GM21390 (cell line): ENCODE measurements around the gene CDK14.

Experiments used
- ATAC-seq: cut with Tn5 transposase; IDR thresholded peaks from one replicate; pipeline ENCODE4 v1.9.1; 2021; ENCODE audit not compliant: unreplicated experiment

Gene CDK14

DNA sequence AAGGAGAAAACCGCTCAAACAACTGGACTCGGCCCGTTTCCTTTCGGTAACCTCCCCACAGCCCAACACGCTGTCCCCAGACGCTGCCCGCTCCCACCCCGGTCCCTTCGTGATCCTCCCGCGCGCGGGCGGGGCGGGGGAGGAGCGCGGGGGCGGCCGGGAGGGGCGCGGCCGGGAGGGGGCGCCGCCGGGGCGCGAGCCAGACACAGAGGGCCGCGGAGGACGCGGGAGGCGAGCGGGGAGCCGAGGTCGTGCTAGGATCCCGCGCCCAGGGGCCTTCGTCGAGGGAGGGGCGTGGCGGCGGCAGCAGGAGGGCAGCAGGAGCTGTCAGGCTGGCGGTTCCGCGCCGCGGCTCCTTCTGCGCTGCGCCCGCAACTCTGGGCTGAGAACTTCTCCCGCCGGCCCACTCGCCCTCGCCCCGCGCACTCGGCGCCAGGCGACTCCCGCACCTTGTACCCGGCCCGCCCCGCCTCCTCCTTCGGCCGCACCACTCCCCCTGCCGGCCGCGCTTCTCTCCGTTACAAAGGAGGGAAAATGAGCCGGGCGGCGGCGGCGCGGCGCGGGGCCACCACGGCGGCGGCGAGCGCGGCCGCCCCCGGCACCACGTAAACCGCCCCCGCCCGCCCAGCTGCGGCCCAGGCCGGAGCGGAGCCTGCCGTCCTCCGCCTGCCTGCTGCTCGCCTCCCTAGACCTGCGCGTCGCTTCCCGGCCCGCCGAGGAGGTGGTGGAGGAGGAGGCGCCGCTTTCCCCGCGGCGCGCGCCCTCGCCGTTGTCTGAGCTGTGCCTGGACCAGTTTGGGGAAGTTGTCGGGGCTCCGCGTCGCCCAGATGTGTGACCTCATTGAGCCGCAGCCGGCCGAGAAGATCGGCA lies at the start of gene CDK14:
CDK14 (plus strand) TSS at position 521 of the 870 bp plus-strand sequence; CDS start at position 828, 307 bp downstream.
- ATAC-seq = peak; percentile 50

DNA sequence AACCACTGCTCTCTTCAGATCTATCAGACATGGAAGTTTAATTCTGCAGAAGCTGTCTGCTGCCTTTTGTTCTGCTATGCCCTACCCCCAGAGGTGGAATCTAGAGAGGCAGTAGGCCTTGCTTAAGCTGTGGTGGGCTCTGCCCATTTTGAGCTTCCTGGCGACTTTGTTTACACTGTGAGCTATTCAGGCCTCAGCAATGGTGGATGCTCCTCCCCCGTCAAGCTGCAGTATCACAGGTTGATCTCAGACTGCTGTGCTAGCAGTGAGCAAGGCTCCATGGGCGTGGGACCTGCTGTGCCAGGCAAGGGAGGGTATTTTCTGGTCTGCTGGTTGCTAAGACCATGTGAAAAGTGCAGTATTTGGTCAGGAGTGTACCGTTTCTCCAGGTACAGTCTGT lies 45.1 kb upstream of the CDK14 start:
- no peak for ATAC-seq

DNA sequence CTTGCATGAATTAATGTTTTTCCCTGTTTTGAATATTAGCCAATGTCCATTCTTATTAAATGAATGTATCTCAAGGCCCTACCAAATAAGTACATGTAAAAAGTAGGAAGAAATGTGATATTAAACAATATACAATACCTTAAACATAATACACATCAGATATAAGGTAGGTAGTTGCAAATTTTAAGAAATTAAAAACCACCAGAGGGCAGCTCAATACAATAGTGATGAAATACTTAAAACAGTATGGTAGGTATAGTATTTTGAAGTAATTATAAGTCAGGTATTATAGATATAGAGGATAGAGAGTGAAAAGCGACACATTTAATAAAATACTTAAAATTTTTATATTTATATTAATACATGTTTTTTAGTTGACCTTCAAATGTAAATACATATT lies 43.6 kb upstream of the CDK14 start:
- no peak for ATAC-seq

DNA sequence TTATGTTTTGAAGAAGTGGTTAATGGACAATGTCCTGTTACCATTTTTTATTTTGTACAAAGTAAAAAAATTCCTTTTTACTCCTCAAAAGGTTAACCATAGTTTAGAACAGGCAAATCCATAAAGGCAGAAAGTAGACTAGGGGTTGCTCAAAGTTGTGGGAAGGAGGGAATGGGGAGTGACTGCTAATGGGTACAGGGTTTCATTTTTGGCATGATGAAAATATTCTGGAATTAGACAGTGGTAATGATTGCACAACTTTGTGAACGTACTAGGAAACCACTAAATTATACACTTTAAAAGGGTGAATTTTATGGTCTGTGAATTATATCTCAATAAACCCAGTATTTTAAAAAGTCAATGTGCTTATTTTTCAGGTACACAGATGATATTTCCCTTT lies 35.4 kb upstream of the CDK14 start:
- ATAC-seq = no peak

DNA sequence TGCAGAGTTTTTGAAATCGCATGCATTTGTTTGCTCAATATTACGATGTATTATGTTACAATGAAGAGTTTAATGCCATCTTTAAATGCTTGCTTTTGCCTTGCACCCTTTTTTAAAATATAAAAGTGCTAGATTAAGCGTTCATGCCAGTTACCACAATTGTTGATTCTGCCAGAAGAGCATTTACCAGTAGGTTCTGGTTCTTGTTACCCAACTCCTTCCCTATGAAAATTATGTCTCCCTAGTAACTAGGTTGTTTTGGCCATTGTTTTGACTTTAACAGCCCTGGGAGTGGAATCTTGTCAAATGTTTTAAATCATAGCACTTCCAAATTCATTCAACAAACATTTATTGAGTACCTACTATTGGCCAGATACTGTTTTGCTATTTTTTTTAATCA lies 32.8 kb upstream of the CDK14 start:
- no peak for ATAC-seq

DNA sequence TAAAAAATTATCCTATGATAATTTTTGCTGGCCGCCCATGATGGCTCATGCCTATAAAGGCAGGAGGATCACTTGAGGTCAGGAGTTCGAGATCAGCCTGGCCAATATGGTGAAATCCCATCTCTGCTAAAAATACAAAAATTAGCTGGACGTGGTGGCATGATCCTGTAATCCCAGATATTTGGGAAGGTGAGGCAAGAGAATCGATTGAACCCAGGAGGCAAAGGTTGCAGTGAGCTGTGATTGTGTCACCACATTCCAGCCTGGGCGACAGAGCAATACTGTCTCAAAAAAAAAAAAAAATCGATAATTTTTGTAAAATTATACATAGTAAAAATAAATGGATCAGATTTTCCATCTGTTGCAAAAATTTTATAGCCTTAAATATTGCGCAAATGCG lies 31.7 kb upstream of the CDK14 start:
- ATAC-seq = no peak

DNA sequence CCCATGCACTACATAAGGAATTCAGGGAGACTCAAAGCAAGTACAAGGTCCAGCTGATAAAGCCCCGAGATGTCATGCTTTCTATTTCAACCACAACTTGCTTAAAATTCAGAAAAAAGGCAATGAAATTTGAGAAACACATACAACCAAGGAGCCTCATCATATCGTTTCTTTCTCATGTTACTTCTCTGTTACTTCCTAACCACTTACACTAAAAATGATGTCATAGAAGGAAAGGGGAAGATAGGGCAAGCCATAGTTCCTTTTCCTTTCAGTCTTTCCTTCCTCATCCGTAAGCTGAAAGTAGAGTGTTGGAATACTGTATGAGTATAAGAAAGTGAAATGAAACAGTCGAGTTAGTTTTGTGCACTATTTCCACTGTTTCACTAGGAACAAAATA lies 27.9 kb upstream of the CDK14 start:
- ATAC-seq = no peak

DNA sequence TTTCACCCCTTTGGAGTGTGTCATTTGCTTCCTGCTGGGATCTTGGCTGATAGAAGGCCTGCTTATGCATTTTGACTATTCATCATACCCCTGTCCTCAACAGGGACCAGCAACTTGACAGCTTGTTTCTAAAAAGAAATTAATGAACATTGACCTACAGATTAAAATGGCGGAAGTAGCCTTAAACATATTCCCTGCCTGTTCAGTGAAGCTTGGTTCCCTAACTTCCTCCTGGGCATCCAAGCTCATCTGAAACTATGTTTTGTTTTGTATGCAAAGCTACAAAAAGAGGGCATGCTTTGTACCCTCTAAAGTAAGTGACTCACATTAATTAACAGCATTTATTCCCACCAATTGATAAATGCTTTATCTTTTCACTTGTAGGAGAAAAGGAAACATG lies 26.8 kb upstream of the CDK14 start:
- no peak for ATAC-seq

DNA sequence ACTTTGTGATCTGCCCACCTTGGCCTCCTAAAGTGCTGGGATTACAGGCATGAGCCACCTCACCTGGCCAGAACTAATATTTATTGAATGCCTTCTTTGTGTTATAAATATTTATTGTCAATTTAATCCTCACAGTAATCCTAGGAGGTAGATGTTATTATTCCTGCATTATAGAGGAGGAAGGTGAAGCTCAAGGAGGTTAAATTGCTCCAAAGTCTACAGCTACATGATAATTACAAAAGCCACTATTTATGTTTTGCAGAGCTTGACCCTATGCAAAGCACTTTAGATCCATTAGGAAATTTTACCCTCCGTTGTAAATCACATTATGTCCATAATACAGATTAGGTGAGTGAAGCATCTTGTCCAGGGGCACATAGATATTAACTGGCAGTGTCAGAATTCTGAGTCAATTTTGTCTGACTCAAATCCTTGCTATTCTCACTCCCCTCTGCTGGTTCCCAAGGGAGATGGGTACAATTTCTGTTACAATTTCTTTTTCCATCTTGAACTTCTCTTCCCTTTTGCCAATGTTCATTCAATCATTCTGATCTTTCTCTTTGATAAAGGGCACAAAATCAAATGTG lies 25.7 kb upstream of the CDK14 start:
- no peak for ATAC-seq

DNA sequence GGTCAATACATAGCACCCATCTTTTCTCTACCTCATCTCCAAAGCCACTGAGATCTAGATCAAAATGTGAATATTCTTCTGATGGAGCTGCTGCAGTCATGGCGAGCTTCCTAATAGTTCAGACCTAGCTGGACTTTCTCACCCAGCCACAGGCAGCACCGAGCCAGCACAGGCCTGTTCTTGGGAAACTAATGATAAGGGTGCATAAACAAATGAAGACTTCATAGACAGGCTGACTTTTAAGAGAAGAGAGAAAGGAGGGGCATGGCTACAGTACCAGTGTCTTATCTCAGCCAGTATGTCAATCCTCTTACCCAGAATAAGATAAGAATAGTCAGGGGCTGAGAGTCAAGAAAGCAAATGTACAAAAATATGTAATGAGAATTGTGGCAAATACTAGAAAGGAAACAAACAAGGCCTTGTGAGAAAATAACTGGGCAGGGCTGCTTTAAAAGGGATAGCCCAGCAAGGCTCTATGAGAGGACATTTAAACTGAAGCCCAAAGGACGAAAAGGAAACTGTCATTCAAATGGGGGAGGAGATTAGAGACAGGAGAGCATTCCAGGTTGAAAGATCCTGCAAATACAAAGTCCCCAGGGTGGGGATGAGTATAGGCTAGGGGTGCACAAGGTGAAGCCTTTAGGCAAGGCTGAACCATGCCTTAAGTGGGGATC lies 21.8 kb upstream of the CDK14 start:
- no peak for ATAC-seq

DNA sequence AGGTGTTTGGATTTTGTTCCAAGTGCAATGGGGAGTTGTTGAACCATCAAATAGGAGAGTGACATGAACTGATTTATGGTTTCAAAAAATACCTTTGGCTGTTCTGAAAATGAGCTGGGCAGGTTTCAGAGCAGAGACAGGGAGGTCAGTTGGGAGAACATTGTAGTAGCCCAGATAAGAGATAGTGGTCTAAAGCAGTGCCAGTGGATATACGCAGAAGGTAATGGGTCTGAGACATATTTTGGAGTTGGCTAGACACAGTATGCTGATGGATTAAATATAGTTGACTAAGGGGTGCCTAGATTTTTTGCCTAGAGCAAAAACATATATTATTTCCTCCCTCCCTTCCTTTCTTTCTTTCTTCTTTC lies 21.3 kb upstream of the CDK14 start:
- ATAC-seq = no peak

DNA sequence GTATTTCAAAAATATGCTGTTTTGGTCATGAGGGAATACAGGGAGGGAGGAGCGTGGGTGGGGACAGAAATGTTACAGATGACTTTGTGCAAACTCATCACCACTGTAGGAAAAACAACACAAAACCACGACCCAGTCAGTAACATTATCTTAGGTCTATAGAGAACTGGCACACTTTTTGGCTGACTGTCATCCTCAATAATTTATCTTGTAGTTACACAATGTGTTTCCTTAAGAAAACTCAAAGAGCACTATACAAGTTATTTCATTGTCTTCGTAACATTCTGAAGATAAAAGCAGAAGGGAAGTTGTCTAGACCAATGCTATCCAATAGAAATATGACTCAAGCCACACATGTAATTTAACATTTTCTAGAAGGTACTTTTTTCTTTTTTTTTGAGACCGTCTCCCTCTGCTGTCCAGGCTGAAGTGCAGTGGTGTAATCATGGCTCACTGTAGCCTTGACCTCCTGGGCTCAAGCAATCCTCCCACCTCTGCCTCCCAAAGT lies 16.9 kb upstream of the CDK14 start:
- ATAC-seq = no peak

DNA sequence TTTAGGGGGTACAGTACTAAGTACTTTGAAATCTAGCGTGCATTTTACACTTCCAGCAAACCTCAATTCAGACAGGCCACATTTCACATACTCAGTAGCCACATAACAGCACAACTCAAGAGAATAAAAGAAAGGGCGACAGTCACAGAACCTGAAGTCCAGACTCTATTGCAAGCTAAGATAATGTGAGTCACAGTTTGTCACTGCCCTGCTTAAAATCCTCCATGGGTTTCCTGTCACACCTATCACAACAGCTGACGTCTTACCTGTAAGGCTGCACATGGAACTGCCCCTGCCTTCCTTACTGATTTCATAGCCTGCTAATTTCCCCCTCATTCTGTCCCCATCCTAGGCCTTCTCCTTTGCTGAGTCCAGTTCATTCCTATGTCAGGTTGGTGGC lies 16.1 kb upstream of the CDK14 start:
- ATAC-seq = no peak

DNA sequence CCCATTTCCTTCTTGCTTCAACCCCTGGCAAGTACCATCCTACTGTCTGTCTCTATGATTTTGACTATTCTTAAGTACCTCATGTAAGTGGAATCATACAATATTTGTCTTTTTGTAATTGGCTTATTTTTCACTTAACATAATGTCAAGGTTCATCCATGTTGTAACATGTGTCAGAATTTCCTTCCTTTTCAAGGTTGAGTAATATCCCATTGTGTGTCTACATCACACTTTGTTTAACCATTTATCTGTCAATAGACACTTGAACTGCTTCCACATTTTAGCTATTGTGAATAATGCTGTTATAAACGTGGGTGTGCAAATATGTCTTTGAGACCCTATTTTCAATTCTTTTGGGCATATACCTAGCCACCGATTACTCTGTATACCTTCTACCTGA lies 14.0 kb upstream of the CDK14 start:
- no peak for ATAC-seq

DNA sequence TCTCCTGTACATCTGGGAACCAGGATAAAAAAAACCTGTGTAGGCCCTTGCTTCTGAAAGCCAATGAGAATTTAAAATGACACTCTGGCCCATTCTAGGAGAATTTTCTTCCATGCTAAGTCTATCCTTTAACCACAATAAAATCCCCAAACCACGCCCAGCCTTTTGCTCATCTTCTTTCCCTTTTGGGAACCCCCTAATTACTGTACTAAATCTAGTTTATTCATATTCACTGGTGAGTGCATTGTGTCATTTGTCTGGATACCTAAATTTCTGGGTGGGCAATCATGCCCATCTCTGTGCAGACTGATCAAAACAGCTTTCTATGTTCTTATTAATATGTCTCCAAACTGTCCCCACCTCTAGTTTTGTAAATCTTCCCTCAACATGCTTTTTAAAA lies 11.7 kb upstream of the CDK14 start:
- ATAC-seq = no peak

DNA sequence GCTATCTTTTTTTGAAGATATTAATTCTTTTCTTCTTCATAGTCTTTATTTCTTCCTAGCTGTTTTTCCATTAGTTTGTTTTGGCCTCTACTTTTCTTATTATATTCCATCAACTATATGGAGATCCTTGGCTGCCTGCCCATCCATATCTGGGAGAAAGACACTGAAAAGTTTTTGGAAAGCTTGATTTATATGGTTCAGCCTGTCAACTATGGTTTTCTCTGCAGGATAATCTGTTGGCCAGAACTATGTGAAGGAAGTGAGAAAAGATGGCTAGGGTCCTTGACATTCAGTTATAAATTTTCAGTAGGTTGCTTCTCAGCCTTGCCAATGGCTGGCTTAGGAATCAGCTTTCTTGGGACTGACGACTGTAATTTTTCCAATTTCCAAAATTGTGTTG lies 10.0 kb upstream of the CDK14 start:
- ATAC-seq = no peak

DNA sequence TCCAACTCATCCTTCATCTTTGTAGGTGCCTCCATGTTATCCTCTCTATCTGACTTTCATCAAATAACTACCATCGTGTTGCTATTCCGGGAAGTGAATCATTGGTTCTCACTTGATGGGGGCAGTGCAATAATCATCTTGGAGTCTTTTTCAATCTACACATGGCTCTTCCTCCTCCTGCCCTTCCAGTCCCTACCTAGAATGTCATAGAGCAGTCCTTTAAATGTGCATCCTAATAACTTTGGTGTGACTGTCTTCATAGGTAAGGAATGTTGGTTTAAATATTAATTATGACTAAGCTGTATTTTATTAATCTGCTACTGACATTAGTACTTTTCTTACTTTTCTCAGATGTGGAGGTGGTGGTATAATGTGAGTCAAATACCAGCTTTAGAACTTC lies 8.4 kb upstream of the CDK14 start:
- ATAC-seq = no peak

DNA sequence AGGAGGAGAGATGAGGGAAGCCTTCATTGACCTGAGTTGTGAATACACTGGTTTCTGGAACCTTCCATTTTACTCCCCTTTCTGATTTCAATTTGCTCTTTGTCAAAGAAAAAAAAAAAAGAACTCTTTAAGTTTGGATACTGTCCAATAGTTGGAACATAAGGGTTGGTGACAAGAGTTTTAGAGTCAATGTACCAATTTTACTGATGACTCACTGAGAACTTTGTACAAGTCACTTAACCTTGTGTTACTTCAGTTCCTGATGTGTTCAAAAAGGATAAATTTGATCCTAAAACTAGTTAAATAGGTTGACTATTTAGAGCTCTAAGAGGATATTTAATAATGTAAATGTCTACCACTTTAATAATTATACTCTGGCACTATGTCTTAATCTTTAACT lies 4.1 kb upstream of the CDK14 start:
- ATAC-seq = no peak

DNA sequence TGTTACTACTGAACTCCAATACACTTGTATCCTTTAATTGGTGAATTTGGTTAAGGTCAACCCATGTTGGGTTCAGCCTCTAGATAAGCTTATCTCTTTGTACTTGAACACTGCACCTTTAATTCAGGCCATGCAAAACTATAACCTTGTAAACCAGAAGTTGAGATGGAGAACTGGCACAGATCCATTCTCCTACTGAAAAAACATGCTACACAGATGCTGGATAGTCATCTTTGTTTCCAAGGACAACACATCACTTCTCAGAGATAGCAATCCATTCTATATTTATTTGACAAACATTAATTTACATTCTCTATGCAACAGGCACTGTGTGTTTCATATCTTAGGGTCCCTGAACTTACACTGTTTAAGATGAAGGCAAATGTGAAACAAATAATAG lies 2.9 kb upstream of the CDK14 start:
- ATAC-seq = no peak

DNA sequence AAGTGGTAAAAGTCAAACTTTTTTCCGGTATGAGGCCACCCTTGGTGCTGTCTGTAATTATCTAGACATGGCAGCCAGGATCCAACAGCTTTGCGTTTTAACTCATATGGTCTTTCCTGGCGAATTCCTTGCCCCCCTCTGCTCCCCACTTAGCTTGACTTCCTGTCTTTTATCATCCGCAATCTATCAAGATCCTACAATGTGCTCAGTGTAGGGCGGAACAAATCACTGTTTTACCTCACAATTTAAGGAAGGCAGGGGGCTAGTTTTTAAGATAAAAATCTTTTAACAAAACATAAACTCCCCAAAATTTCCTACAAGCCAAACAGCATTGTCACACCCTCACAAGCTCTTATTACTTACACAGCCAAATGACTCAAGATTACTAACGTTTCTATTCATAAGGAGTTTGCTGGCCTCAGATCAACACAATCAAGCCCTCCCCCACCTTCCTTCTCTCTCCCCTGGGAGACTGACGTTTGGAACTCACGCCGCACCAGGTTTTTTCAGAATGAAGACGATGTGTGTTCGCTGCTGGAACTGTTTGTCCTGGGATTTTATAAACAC lies 1.3 kb upstream of the CDK14 start:
- ATAC-seq = no peak

DNA sequence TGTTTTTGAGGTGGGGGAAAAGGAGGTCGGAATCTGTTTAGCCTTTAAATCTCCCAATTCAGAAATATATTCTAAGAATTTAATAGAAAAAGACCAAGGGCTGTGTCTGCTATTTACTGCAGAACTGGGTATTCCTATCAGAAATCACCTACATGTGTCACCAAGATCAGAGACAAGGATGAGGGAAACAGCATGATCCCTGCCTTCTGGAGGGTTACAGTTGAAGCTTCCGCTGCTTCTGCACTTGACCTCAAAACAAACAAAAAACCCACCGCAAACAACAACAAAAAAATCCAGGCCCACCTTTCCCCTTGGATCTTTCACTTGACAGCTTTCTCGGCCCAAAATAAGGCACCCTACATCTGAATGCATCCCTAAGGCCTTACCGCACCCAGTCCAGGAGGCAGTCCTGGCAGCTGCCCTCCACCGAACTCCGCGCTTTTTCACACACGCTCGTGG lies 750 bp upstream of the CDK14 start:
- peak; percentile 4 for ATAC-seq
